Stomach smooth muscle (tissue), 2 donors: ENCODE measurements around the gene SERPINB10.

Experiments
- H3K27ac ChIP-seq: one replicate; pipeline ENCODE4 v1.7.0; 2013; ENCODE audit warnings: mild to moderate bottlenecking, low read length, inconsistent platforms
- H3K27me3 ChIP-seq, 2 donors: one replicate each; pipeline ENCODE4 v1.7.0; 2013; ENCODE audit warnings: low read length in 2 of 2; ENCODE audit not compliant: insufficient read depth in 2 of 2, control insufficient read depth in 1 of 2
- H3K36me3 ChIP-seq, 2 donors: one replicate each; pipeline ENCODE4 v1.7.0; 2013; ENCODE audit warnings: low read length in 2 of 2; ENCODE audit not compliant: control insufficient read depth in 2 of 2, insufficient read depth in 2 of 2
- H3K4me1 ChIP-seq: one replicate; pipeline ENCODE4 v1.7.0; 2013; ENCODE audit warnings: low read length; ENCODE audit not compliant: control insufficient read depth, insufficient read depth
- H3K4me3 ChIP-seq, 2 donors: one replicate each; pipeline ENCODE4 v1.7.0; 2013; ENCODE audit warnings: low read length in 2 of 2
- H3K9ac ChIP-seq, 2 donors: one replicate each; pipeline ENCODE4 v1.7.0; 2013; ENCODE audit warnings: low read length in 2 of 2, mild to moderate bottlenecking in 1 of 2
- H3K9me3 ChIP-seq, 2 donors: one replicate each; pipeline ENCODE4 v1.7.0; 2013; ENCODE audit warnings: low read length in 2 of 2; ENCODE audit not compliant: control insufficient read depth in 2 of 2
- donor health status: healthy.
- donor health status: Pancreatic carcinoma.

SERPINB10 gene

GRCh38 chr18:63892566-63892965 lies 15.2 kb upstream of the SERPINB10 start:
- Histone ChIP-seq H3K4me3 (no peak overlapping the region), H3K27ac (no peak overlapping the region), H3K9ac (no peak overlapping the region), H3K9me3 (no peaks in the 10 kb centered on the region), H3K27me3 (no peaks in the 10 kb centered on the region), H3K36me3 (no peaks in the 10 kb centered on the region), H3K4me1 (no peaks in the 10 kb centered on the region)

GRCh38 chr18:63894106-63894772 lies 13.5 kb upstream of the SERPINB10 start:
- Histone ChIP-seq H3K9me3 (no peaks in the 10 kb centered on the region), H3K4me1 (no peaks in the 10 kb centered on the region), H3K27me3 (no peaks in the 10 kb centered on the region), H3K36me3 (no peaks in the 10 kb centered on the region), H3K27ac (no peak overlapping the region), H3K9ac (no peak overlapping the region), H3K4me3 (no peak overlapping the region)

GRCh38 chr18:63895190-63895589 lies 12.6 kb upstream of the SERPINB10 start:
- Histone ChIP-seq H3K27ac (no peak overlapping the region), H3K9ac (no peak overlapping the region), H3K36me3 (no peaks in the 10 kb centered on the region), H3K9me3 (no peaks in the 10 kb centered on the region), H3K4me1 (no peaks in the 10 kb centered on the region), H3K4me3 (no peak overlapping the region), H3K27me3 (no peaks in the 10 kb centered on the region)

- no peaks in the 10 kb centered on the region for H3K27me3 ChIP-seq
- H3K4me1 ChIP-seq: no peaks in the 10 kb centered on the region
- H3K9me3 ChIP-seq: no peaks in the 10 kb centered on the region
- no peak overlapping the region for H3K4me3 ChIP-seq
- H3K36me3 ChIP-seq: no peaks in the 10 kb centered on the region
- H3K9ac ChIP-seq: no peak overlapping the region
- no peak overlapping the region for H3K27ac ChIP-seq
Observed at GRCh38 chr18:63897072-63897471, 10.7 kb upstream of the SERPINB10 start.

- no peaks in the 10 kb centered on the region for H3K4me1 ChIP-seq
- H3K27ac ChIP-seq: no peak overlapping the region
- H3K27me3 ChIP-seq: no peaks in the 10 kb centered on the region
- H3K4me3 ChIP-seq: no peak overlapping the region
- no peaks in the 10 kb centered on the region for H3K36me3 ChIP-seq
- no peaks in the 10 kb centered on the region for H3K9me3 ChIP-seq
- H3K9ac ChIP-seq: no peak overlapping the region
Observed at GRCh38 chr18:63899206-63899605, 8.6 kb upstream of the SERPINB10 start.

- no peaks in the 10 kb centered on the region for H3K9me3 ChIP-seq
- no peaks in the 10 kb centered on the region for H3K36me3 ChIP-seq
- no peak overlapping the region for H3K27ac ChIP-seq
- H3K4me3 ChIP-seq: no peak overlapping the region
- no peaks in the 10 kb centered on the region for H3K27me3 ChIP-seq
- no peak overlapping the region for H3K9ac ChIP-seq
- no peaks in the 10 kb centered on the region for H3K4me1 ChIP-seq
Observed at GRCh38 chr18:63903851-63904570, 3.7 kb upstream of the SERPINB10 start.

GRCh38 chr18:63904694-63905093 lies 3.1 kb upstream of the SERPINB10 start:
- Histone ChIP-seq H3K27me3 (no peaks in the 10 kb centered on the region), H3K9me3 (no peaks in the 10 kb centered on the region), H3K9ac (no peak overlapping the region), H3K4me1 (no peaks in the 10 kb centered on the region), H3K36me3 (no peaks in the 10 kb centered on the region), H3K27ac (no peak overlapping the region), H3K4me3 (no peak overlapping the region)

GRCh38 chr18:63905361-63905760 lies 2.4 kb upstream of the SERPINB10 start:
- Histone ChIP-seq H3K27me3 (no peaks in the 10 kb centered on the region), H3K27ac (no peak overlapping the region), H3K9me3 (no peaks in the 10 kb centered on the region), H3K9ac (no peak overlapping the region), H3K36me3 (no peaks in the 10 kb centered on the region), H3K4me1 (no peaks in the 10 kb centered on the region), H3K4me3 (no peak overlapping the region)

- H3K36me3 ChIP-seq: no peaks in the 10 kb centered on the region
- H3K4me1 ChIP-seq: no peaks in the 10 kb centered on the region
- H3K27me3 ChIP-seq: no peaks in the 10 kb centered on the region
- H3K27ac ChIP-seq: no peak overlapping the region
- H3K4me3 ChIP-seq: no peak overlapping the region
- no peak overlapping the region for H3K9ac ChIP-seq
- no peaks in the 10 kb centered on the region for H3K9me3 ChIP-seq
Observed at GRCh38 chr18:63906056-63906455, 1.7 kb upstream of the SERPINB10 start.

GRCh38 chr18:63908858-63909257 lies 1.1 kb downstream of the SERPINB10 start:
- Histone ChIP-seq H3K9ac (no peak overlapping the region), H3K4me3 (no peak overlapping the region), H3K9me3 (no peaks in the 10 kb centered on the region), H3K36me3 (no peaks in the 10 kb centered on the region), H3K4me1 (no peaks in the 10 kb centered on the region), H3K27me3 (no peaks in the 10 kb centered on the region), H3K27ac (no peak overlapping the region)

- Histone ChIP-seq H3K4me1 (no peaks in the 10 kb centered on the region), H3K36me3 (no peaks in the 10 kb centered on the region), H3K27ac (no peak overlapping the region), H3K4me3 (no peak overlapping the region), H3K9ac (no peak overlapping the region), H3K27me3 (peaks cover 0 to 3% of the 10 kb centered on the region in 2 donors), H3K9me3 (no peaks in the 10 kb centered on the region)
Observed at GRCh38 chr18:63909870-63910269, 2.1 kb downstream of the SERPINB10 start.
